Cardiac septum (tissue), 1 donor: ENCODE measurements around the gene UBE2E2. TPM values are rescaled to one million over a fixed set of nuclear protein-coding genes. Genes with fewer than 3 reads are reported as not detected.

ENCODE experiments used
- DNase-seq: peaks from one replicate; pipeline ENCODE4 v3.0.0-alpha.2; 2020; ENCODE audit warnings: low spot score
- intact Hi-C: fragments of 100-400 bp; cut with DNase I; formaldehyde crosslinking; loops from one replicate; pipeline ENCODE4 v1.14.0; 2022
- total RNA-seq: library from RNA; stranded (reverse); fragmentation: NEBNext Ultra II Directional; extraction: Animal tissue kit (Norgen Biotek cat#: 25700); gene quantifications from one replicate; pipeline ENCODE4 v1.2.1, GENCODE V29; 2021
- donor health status: DM: no; HTN: no; CAD: no.

The UBE2E2 gene
- total RNA-seq, 1 donor from 2014 or later, result 48.1 TPM

DNA sequence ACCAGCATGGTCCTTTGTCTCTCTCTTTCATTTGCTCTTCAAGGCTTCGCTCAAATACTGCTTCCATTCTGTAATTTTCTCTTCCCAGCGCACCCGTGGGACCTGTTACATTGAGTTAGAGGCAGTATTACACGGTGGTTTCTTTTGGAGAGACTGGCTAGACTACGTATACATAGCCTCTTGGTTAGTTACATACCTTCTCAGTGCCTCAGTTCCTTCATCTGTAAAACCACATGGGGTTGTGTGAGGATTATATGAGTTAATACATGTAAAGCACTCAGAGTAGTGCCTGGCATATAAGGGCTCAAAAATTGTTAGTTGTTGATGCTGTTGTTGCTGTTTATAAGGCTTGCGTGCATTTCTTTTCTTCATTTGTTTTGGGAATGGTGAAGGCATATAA lies 33.8 kb downstream of the UBE2E2 start:
- DNase-seq, result no peak
- intact Hi-C loops, result no loop called here

DNA sequence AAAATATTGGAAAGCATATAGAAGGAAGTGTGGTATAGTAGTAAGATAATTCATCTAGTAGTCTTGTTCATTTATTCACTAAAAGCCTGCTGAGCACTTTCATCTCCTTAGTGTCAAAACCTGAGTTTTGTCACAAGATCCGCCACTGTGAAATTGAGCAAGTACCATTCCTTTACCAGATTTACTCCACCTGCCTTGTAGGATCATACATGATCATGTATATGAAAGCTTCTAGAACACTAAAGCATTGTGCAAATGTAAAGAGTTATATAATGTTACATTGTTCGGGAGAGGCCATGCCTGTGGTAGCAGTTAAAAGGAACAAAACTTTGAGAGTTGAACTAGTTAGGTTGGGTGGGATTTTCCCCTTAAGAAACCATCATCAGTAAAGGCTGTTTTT lies 35.0 kb downstream of the UBE2E2 start:
- DNase-seq, result no peak
- intact Hi-C loops, result no loop called here

DNA sequence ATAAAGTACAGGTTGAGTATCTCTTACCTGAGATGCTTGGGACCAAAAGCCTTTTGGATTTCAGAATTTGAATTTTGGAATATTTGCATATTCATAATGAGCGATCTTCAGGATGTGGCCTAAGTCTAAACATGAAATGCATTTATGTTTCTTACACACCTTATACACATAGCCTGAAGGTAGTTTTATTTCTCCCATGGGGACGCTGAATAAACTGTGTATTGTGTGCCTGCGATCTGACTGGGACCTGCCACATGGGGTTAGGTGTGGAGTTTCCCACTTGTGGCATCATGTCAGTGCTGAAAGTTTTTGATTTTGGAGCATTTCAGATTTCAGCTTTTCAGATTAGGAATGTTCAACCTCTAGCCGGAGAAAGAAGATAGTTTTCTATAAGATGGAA lies 35.5 kb downstream of the UBE2E2 start:
- intact Hi-C loops, result no loop called here
- no peak for DNase-seq

DNA sequence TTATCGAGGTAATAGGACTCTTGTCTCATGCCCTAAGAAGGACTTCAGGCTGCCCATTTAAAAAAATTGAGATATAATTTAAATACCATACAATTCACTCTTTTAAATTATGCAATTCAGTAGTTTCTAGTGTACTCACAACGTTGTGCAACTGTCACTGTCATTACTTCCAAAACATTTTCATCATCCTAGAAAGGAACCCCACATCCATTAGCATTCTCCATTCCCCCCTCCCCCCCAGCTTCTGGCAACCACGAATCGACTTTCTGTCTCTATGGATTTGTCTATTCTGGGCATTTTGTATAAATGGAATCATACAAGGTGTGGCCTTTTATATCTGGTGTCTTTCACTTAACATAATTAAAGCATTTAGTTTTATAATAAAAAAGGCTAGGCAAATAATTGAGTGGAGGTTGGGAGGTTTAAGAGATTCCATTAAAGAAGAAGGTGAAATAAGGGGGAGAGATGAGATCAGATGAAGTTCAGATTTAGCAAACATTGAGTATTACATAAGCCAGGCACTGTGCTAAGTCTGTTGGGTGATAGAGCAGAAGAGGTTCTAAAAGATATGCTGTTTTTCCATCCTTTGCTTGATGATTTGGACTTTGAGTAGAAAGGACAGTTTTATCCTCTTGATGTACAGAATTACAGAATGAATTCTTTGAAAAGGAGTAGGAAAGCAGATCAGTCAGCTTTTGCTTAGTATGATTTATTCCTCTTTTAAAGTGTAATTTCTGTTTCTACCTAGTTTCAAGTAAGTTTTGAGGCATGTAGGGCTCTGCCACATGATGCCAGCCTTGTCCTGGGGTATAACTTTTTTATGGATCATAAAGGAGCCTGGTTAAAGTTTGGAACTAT lies 36.3 kb downstream of the UBE2E2 start:
- intact Hi-C loops, result no loop called here

DNA sequence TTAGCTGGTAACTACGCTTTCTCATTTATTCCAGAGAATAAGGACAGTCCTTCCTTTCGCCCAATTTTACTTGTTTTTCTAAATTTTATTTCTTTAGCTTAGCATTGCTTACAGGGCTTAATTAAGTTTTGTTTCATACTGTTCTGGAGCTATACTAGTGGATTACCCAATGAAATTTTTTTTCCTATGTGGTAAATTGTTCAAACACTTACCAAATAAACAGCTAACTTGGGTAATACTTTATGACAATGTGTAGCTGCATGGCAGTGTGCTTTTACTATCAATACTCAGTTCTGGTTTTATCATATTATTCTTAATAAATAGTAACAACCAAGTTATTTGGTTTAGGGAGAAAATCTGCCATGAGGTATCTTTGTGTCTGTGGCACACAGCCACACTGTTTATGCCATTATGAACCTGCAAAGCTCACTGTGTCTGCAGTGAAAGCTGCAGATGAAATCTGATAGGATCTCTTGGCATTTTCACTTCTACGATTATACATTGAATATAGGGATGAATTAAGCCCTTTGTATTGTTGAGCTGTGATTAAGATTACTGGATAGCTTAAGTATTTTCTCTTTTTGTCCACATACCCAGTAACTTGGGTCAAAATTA lies 37.2 kb downstream of the UBE2E2 start:
- DNase-seq, result no peak
- intact Hi-C loops, result no loop called here

More for the DNA sequence above, 36.3 kb downstream of the UBE2E2 start:
- no peak for DNase-seq

DNA sequence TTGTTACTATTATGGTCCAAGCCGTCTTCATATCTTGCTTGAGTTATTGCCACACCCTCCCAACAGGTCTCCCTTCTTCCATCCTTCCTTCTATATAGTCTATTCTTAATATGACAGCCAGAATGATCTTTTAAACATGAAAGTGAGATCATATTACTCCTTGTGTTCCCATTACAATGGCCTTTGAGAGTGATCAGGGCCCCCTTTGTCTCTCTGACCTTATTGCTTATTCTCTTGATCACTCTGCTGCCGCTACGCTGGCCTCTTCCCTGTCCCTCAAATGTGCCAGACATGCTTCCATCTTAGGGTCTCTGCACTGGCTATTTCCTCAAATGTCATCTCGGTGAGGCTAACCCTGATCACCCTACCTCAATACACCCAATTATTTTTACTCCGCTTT lies 38.1 kb downstream of the UBE2E2 start:
- intact Hi-C loops, result no loop called here
- DNase-seq, result no peak

DNA sequence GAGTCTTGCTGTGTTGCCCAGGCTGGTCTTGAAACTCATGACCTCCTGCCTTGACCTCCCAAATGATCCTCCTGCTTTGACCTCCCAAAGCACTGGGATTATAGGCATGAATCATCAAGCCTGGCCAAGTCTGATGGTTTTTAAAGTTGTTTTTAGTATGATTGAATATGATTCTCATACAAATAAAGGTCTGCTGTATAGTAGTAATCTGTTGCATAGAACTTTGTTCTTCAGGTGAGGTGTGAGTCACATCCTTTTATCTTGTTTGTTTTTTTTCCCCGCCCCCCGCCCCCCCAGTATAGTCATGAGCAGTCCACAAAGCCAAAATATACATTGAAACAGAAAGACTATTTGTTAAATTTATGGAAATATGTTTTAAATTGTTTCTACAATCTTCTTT lies 39.0 kb downstream of the UBE2E2 start:
- intact Hi-C loops, result no loop called here
- no peak for DNase-seq

DNA sequence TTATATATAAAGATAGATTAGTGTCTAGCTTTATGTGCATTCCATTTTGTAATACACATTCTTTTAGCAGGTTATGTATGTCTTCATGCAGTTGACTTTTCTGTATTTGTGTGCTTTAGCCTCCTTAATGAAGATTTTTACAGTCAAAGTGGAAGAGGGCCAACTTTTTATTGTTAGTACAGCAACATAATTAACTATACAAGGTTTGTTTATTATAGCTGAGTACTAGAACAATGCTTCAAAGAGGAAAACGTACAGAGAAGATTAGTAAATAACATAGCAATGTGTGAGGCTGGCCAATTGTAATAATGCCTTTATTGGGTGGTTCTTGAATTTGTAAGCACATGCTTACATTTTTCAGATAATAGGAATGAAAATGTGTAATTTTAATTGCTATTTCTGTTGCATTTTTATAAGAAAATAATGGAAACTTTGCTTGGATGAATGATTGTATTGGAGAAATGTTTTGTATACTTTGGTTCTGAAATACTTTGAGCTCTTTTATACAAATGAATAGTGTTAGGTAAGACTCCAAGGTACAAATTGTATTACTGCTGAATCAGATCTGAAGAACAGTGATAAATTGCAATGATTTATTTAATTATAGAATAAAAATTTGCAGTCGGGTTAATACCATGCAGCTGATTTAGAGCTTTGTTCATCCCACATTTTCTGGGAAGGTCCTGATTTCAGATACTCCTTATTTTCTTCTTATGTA lies 41.4 kb downstream of the UBE2E2 start:
- intact Hi-C loops, result no loop called here
- DNase-seq, result no peak

DNA sequence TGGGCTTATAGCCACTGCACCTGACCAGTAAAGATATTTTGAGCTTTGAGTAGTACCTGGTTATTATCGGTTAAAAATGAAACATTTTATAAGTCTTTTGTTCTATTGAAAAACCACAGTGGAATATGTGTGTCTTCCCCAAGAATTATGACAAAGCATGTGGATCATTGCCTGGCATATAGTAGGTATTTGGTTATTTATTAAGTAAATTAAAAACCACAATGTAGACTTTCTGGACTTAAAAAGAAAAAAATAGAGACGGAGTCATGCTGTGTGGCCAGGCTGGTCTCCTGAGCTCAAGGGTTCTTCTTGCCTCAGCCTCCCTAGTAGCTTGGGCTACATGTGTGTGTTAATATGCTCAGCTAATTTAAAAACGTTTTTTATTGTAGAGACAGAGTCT lies 43.5 kb downstream of the UBE2E2 start:
- DNase-seq, result no peak
- intact Hi-C loops, result no loop called here

DNA sequence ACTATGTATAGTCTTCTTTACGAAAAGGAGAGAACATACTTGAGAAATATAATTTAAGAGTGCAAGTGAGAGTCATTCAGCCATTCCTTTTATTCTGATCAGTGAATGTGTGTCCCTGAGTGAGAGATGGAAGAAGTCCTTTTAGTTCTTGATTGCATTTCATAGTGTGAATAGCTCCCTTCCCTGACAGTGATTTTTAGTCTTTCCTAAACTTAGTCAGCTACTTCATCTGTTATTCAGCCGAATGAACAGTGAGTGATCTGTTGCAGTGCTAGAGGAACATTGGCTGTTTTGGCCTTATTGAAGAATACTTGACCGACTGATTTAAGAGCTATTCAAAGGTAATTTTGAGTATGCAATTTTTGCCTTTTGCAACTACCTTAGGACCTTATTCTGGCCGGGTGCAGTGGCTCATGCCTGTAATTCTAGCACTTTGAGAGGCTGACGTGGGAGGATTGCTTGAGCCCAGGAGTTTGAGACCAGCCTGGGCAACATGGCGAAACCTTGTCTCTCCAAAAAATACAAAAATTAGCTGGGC lies 45.5 kb downstream of the UBE2E2 start:
- intact Hi-C loops, result no loop called here
- DNase-seq, result no peak

DNA sequence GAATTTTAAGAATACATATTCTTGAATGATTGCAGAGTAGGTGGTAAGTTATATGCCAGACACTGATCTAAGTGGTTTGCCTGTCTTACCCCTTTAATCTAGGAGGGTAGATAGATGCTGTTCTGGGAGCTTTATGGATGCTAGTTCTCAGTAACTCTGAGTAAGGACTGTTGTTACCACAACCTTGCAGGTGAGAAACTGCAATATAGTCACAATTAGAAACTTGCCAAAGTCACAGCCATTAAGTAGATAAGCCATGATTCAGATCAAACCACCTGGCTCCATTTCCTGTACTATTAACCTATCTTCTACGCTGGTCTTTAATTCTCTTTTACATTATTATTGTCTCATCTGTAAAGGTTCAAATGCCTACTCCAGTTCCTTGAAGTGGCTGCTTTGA lies 46.8 kb downstream of the UBE2E2 start:
- intact Hi-C loops, result no loop called here
- no peak for DNase-seq

DNA sequence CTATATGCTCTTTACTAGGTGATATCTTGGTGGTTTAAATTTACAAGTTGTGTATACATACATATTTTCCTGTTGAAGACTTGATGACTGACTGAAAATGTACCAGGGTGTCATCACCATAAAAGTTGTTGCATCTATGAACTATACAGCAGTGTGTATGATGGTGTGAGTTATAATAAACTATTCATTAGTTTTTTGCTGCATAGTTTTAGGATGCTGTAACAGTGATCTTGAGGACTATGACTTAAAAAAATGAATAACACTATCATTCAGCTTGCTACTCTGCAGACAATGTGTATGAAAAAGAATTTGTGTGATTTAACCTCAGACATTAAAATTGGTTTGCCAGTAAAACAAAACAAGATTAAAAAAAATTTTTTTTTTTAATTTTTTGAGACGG lies 49.0 kb downstream of the UBE2E2 start:
- no peak for DNase-seq
- intact Hi-C loops, result no loop called here

DNA sequence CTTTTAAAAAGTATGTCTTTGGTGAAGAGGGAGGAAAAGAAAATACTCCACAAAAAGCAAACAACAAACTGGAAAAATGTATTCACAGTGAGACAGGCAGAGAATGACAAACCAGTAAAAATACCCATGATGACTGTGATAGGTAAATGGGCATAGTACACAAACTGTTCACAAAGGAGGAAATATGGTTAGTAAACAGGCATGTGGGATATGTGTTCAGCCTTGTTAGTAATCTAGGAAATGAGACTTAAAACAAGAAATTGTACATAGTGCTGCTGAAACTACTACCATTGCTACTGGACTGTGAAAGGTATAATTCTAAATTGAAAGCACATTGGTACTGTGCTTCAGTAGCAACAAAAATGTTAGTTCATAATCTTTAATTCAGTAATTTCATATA lies 50.1 kb downstream of the UBE2E2 start:
- intact Hi-C loops, result no loop called here
- DNase-seq, result no peak

DNA sequence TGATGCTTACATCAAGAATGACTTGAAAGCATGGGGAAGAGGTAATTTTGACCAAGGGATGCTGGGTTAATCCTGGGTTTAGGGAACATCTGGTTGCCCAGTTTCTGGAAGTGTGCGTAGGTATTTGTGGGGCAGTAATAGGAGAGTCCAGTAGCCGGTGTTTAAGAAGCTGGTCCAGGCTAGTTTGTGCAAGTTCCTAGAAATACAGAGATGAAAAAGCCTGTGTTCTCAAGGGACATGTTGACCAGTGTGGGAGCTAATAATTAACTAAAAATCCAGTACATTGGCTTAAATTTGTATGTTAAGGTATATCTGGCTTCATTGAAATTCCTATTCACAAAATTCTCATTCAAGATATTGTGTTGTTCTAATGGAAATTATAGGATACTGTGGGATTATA lies 51.2 kb downstream of the UBE2E2 start:
- DNase-seq, result no peak
- intact Hi-C loops, result no loop called here

DNA sequence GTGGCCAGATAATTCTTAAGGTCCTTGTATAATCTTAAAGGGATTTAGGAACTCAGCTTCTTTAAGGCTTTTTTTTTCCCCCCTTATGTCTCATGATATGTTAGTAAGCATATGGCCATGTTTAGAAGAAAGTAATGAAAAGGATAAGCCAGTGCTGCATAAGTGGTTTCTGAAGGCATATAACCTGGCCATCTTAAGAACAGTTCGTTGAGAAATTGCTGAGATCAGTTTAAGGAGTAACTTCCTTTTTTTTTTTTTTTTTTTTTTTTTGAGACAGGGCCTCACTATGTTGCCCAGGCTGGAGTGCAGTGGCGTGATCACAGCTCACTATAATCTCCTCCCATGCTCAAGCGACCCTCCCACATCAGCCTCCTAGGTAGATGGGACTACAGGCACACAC lies 51.7 kb downstream of the UBE2E2 start:
- intact Hi-C loops, result no loop called here
- no peak for DNase-seq

DNA sequence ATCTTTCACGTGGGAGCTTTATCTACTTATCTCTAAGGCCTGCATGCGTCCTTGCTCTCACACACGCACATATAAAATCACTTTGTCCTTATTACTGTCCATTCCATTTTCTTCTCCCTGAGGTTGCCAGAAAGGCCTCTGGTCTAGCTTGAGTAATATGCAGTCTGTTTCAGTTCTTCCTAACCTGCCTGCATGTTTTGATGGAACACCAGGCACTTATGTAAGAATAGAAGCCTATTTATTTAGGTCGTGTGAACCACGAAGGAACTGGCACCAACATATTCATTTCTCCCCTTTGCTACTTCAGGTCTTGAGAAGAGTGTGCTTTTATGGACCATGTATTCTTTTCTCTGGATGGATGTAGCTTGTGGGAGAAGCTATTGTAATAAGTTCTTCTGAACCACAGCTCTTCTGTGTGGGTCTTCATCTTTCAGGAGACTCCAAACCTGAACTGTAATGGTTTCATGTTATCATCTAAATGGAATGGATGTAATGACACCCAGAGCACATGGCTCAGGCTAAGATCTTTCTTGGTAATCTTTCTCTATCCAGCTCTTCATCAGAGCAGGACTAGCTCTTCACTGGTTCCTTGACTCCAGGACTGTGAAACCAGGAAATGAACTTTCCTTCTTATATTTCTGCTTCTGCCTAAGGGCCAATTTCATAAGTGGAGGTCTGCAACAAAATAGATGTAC lies 53.8 kb downstream of the UBE2E2 start:
- intact Hi-C loops, result no loop called here
- DNase-seq, result no peak

DNA sequence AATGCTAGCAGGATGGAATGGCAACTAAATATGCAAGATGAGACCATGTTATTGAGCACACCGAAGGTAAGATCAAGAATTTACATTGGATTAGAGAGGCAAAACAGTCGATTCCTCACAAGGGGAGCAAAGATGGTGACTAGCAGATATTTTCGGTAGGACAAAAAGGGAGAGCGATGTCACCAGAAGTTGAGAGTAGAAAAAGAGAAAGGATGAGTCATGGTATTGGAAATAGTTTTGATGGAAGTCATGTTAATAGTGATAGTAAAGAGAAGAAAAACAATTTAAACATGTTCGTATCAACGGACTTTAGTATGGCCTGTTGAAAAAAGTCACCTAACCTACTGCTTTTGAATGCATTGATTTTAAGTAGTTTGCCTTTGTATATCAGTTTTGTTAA lies 55.0 kb downstream of the UBE2E2 start:
- intact Hi-C loops, result no loop called here
- DNase-seq, result no peak

DNA sequence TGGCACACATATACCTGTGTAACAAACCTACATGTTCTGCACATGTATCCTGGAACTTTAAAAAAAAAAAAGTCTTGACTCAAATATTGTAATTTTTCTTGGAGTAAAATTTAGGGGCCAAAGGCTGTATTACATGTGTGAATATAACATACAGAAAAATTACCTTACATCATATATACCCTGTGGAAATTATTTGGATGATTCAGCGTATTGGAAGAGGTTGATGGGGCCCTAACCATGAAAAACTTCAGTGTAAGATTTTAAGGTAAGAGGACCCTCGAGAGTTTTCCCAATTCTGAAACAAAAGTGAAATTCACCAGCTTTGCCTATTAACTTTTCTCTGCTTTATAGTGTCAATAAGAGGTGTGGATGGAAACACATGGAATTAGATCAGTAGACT lies 56.4 kb downstream of the UBE2E2 start:
- DNase-seq, result no peak
- intact Hi-C loops, result no loop called here

DNA sequence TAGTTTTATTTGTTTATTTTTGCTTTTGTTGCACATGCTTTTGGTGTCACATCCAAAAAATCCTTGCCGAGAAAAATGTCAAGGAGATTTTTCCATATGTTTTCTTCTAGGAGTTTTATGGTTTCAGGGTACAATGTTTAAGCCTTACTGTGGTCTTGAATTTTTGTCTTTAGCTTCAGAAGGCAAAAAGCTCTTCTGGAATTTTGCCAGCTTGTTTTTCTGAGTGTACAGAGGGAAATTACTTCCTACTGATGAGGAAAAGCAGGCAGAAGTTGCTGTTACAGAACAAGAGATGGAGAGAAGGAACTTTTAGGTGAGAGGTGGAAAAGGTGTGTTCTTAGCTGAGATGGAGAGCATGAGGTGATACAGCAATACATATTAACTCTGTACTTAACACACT lies 59.6 kb downstream of the UBE2E2 start:
- intact Hi-C loops, result no loop called here
- no peak for DNase-seq

DNA sequence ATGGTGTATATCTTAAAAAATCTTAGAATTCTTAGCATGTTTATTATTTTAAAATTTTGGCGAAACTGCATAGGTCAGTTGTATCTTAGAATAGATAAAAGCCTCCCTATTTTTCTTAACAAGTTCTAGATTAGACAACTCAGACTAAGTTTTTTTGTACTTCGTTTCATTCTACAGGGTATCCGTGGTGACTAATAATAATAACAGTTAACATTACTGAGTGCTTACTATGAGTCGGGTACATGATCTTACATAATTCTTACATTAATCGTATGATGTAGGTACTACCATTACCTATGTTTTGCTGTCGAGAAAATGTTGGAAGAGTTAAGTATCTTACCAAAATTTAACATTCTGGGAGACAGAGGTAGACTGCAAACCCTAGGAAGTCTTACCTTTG lies 60.7 kb downstream of the UBE2E2 start:
- intact Hi-C loops, result no loop called here
- no peak for DNase-seq
